Measurements from ENCODE around the gene TTC5. TPM values are rescaled to one million over a fixed set of nuclear protein-coding genes. Genes with fewer than 3 reads are reported as not detected.

The TTC5 gene
- total RNA-seq, 3 donors from 2014 or later (not counting 1 experiment from before 2014, with no cell fraction given), result 18.1 to 23.5 (median 21.6) TPM

GRCh38 chr14:20333494-20333841, 27.7 kb upstream of the TTC5 start:
- peaks cover 20 to 22% of the 10 kb centered on the region in 2 donors for H3K4me1 Mint-ChIP-seq
- Histone ChIP-seq H3K9me3 (ENCODE audit: control insufficient read depth, insufficient read depth, low read length) (no peaks in the 10 kb centered on the region), H3K4me1 (ENCODE audit: control insufficient read depth, insufficient read depth, low read length) (peaks cover 7% of the 10 kb centered on the region), H3K36me3 (ENCODE audit: control insufficient read depth, insufficient read depth, low read length) (peaks cover 2% of the 10 kb centered on the region), H3K27me3 (ENCODE audit: control insufficient read depth, insufficient read depth, low read length) (no peaks in the 10 kb centered on the region), H3K27ac (ENCODE audit: low read length) (peak overlapping the region; percentile 43), H3K4me3 (ENCODE audit: low read length) (peak overlapping the region; percentile 59)
- WGBS (ENCODE audit: insufficient coverage), result 10% methylated on average over 3 of the region's 3 CpGs
- no peak for DNase-seq
- intact Hi-C loops (cut with micrococcal nuclease), result loop anchor here (1.0 kb wide), 1 partner anchor 10 kb away; the partner anchor contains the start of gene PARP2
- H3K9me3 Mint-ChIP-seq, result no peaks in the 10 kb centered on the region
- no peak for TF ChIP-seq CTCF (IDR thresholded peaks at IDR 0.05)
- no peaks in the 10 kb centered on the region for H3K36me3 Mint-ChIP-seq
- H3K4me3 Mint-ChIP-seq, result peak overlapping the region; percentile 94
- peak in 2 of 3 donors; percentile 3 to 5 for ATAC-seq
- H3K27ac Mint-ChIP-seq, result peak overlapping the region; percentile 88 to 92
- no peaks in the 10 kb centered on the region for H3K27me3 Mint-ChIP-seq (ENCODE audit: low read depth in 2 of 2)

GRCh38 chr14:20332788-20333493, 27.2 kb upstream of the TTC5 start, which contains the start of gene CCNB1IP1:
CCNB1IP1 (minus strand) TSS chr14:20333279; CDS start chr14:20316523, 16,756 bp downstream.
- Mint-ChIP-seq H3K27ac (peak within 1 kb of the TSS; percentile 88 to 92), H3K36me3 (no peaks in the 10 kb centered on the region), H3K9me3 (no peaks in the 10 kb centered on the region), H3K4me1 (peaks cover 20 to 22% of the 10 kb centered on the region in 2 donors), H3K27me3 (ENCODE audit: low read depth in 2 of 2) (no peaks in the 10 kb centered on the region), H3K4me3 (peak within 1 kb of the TSS; percentile 94)
- TF ChIP-seq CTCF (IDR thresholded peaks at IDR 0.05), result no peak
- Histone ChIP-seq H3K4me1 (ENCODE audit: control insufficient read depth, insufficient read depth, low read length) (peaks cover 7% of the 10 kb centered on the region), H3K4me3 (ENCODE audit: low read length) (peak within 1 kb of the TSS; percentile 59), H3K27ac (ENCODE audit: low read length) (peak within 1 kb of the TSS; percentile 43), H3K9me3 (ENCODE audit: control insufficient read depth, insufficient read depth, low read length) (no peaks in the 10 kb centered on the region), H3K27me3 (ENCODE audit: control insufficient read depth, insufficient read depth, low read length) (no peaks in the 10 kb centered on the region), H3K36me3 (ENCODE audit: control insufficient read depth, insufficient read depth, low read length) (peaks cover 2% of the 10 kb centered on the region)
- ATAC-seq (peak; percentile 91 to 99 (median 99)), DNase-seq (peak; percentile 22 to 89)
- WGBS (ENCODE audit: insufficient coverage), result 2% methylated on average over 14 of the region's 19 CpGs
- intact Hi-C loops (cut with micrococcal nuclease), result loop anchor here (1.0 kb wide), 1 partner anchor 10 kb away; the partner anchor contains the start of gene PARP2

GRCh38 chr14:20332431-20332787, 26.7 kb upstream of the TTC5 start:
- Mint-ChIP-seq H3K9me3 (no peaks in the 10 kb centered on the region), H3K36me3 (no peaks in the 10 kb centered on the region), H3K27ac (peak overlapping the region; percentile 88 to 92), H3K4me1 (peaks cover 24 to 26% of the 10 kb centered on the region in 2 donors), H3K4me3 (peak overlapping the region; percentile 94), H3K27me3 (ENCODE audit: low read depth in 2 of 2) (no peaks in the 10 kb centered on the region)
- no peaks in the 10 kb centered on the region for H3K9me3 ChIP-seq (ENCODE audit: control insufficient read depth, insufficient read depth, low read length)
- H3K4me3 ChIP-seq (ENCODE audit: low read length), result peak overlapping the region; percentile 59
- DNase-seq, result no peak
- no peak for ATAC-seq
- peak overlapping the region; percentile 43 for H3K27ac ChIP-seq (ENCODE audit: low read length)
- peaks cover 2% of the 10 kb centered on the region for H3K36me3 ChIP-seq (ENCODE audit: control insufficient read depth, insufficient read depth, low read length)
- intact Hi-C loops (cut with micrococcal nuclease), result no loop called here
- no peaks in the 10 kb centered on the region for H3K27me3 ChIP-seq (ENCODE audit: control insufficient read depth, insufficient read depth, low read length)
- WGBS (ENCODE audit: insufficient coverage), result 27% methylated on average over 4 of the region's 4 CpGs
- no peak for TF ChIP-seq CTCF (IDR thresholded peaks at IDR 0.05)
- H3K4me1 ChIP-seq (ENCODE audit: control insufficient read depth, insufficient read depth, low read length), result peaks cover 7% of the 10 kb centered on the region
